ENCODE measurements around the gene NEUROD1.

NEUROD1 gene

DNA sequence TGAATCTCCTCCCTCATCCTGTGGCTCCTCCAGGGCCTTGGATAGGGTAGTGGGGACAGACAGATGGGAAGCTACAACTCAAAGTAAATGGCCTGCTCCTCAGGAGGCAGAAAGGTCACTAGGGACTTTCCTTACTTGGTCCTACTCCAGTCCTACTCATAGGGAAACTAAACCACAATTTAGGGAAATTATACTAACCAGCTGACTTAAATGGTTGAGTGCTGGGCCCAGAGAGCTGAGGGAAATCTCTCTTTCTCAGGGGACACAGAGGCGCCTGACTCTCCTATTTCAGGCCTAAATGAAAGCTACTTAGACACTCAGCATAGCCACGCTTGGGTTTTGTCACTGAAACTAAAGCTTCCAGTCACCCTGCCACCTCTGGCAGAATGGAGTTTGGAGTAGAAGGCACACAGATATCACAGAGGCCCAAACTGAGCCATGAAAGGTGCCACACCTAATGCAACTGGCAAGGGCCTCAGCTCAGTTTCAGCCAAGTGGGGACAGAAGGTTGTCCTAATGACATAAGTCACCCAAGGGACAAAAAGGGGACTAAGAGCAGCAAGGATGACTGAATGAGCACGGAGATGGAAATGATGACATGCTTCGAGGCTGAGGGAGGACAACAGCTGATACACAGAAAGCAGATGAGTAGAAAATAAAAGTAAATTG is 47.5 kb downstream of the NEUROD1 start:
- DNase-seq: no peak

DNA sequence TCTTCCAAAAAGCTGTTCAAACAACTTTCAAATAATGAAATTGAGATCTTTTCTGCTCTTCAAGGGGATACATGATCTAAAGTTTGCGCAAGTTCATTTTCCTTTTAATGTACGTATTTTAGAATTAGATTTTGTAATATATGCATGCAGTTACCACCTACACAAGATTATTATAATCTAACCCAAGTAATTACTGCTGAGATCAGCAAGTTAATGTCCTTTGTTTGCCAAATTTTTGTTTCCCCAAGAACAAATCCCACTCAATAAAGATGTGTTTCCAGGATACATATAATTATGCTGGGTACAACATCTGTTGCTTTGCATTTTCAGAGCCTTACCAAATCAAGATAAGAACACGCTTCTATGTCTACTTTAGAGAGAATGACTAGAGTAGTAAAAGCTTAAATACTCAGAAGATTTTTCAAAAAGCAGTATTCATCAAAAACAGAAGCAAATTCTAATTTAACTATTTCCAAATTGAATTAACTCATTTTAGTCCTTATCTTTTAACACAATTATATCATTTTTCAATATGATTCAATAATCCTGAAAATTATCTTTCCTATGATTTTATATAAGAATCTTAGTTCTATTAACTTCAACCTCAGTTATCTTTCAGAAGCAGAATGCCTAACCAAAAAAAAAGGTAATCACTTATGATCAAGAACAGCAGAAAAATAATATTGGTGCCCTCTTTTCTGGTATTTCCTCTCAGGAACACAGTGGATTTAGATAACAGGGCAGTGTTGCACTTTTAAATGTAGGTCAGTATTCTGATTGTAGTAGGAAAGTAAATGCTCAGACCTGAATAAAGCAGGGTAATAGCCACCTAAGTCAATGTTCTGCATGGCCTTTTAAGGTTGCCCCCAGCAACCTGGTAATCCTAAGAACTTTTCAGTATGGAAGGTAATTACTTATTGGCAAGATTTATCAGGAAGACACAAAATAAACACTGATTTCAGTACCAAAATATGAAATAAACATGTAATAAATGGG is 51.4 kb downstream of the NEUROD1 start:
- no peak for DNase-seq

DNA sequence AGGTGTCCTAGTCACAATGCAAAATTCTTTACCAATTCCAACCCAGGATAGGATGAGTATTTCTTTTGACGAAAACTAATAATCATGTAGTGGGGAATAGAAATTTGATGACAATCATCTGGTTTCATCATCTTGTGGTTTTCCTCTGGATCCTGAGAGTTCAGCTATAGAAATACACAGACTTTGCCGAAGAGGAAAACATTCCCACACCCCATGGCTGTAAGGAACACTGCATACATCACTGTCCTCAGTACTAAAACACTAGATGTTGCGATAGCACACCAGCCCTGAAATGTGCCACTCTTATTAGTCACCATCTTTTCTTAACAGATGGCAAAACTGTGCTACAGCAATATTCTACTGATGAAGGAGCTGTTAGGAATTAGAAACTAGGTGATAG is 52.8 kb downstream of the NEUROD1 start:
- no peak for DNase-seq

DNA sequence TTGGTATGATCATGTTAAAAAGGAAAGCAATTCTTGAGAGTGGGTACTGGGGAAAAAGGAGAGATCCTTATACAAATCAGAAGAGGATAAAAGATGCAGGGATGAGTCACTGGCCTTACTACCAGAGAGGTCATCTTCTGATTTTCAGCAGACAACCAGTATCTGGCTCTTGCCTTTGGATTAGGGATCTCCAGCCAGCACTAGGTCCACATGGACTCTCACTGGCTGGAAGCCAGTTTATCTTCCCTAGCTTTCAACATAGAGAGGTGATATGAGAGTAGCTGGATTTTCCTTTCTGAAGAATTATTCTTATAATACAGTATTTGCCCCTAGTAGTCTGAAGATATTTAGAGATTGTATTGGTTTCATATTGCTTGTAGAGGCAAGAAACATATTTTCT is 53.6 kb downstream of the NEUROD1 start:
- DNase-seq: no peak

Data from C1 segment of cervical spinal cord (tissue), 14 donors.